HCT116 (cell line): Measurements from ENCODE around the gene BEND3. TPM values are rescaled to one million over a fixed set of nuclear protein-coding genes. Genes with fewer than 3 reads are reported as not detected.

Experiments
- ATAC-seq: fragments of 200-7000 bp; cut with Tn5 transposase; 2 replicates; pipeline ENCODE4 v1.9.1; 2020; ENCODE audit warnings: mild to moderate bottlenecking, moderate library complexity
- BruUV-seq: library from RNA; stranded (reverse); fragments of 400-500 nt; replicated peaks from 2 replicates; lab custom pipeline; 2021; lab: Mats Ljungman, UMichigan
- CTCF ChIA-PET: fragments of 300-600 bp; sonication (Branson Sonifier 250); formaldehyde crosslinking; loops from one replicate; lab custom pipeline; 2021; ENCODE audit warnings: antibody characterized with exemption; lab: Charles Lee
- POLR2A ChIA-PET: fragments of 300-600, 350-600 bp; sonication (Branson Sonifier 250); formaldehyde crosslinking; loops from one replicate; lab custom pipeline; 2021; ENCODE audit warnings: antibody characterized with exemption; lab: Charles Lee
- RAD21 ChIA-PET, 2 experiments: fragments of 300-600 bp; sonication (Branson Sonifier 250); formaldehyde crosslinking; loops; one replicate each; lab custom pipeline; 2023; ENCODE audit warnings: low total read pairs in 2 of 2; ENCODE audit not compliant: uncharacterized antibody in 2 of 2, unreplicated experiment in 2 of 2, low non-redundant PET in 1 of 2; lab: Charles Lee
- DNase-seq: peaks from one replicate; pipeline ENCODE4 v3.0.0-alpha.2; 2010; ENCODE audit warnings: low read depth, low spot score
- H2AFZ ChIP-seq: fragments of 200-600 bp; shearing (Covaris generic), sonication (generic); 2 replicates; pipeline ENCODE4 v1.6.1; 2017; ENCODE audit warnings: low read depth, mixed run types, mixed read lengths, antibody characterized with exemption, low read length; ENCODE audit not compliant: poor library complexity, severe bottlenecking
- H3K27ac ChIP-seq: 2 replicates; pipeline ENCODE4 v1.5.1; 2012; ENCODE audit warnings: low read depth, low read length
- H3K27me3 ChIP-seq: fragments of 200-600 bp; sonication (generic); 2 replicates; pipeline ENCODE4 v1.6.1; 2016; ENCODE audit warnings: mixed run types, low read length, mixed read lengths; ENCODE audit not compliant: insufficient read depth
- H3K36me3 ChIP-seq, 2 experiments: fragments of 200-500 bp in 1 of 2; fragments of 200-600 bp in 1 of 2; sonication (Bioruptor generic) in 1 of 2; sonication (generic) in 1 of 2; 2 replicates each; pipeline versions ENCODE4 v1.5.1 to v1.6.1; 2014 to 2016; ENCODE audit warnings: low read length in 2 of 2, inconsistent platforms in 1 of 2, mixed read lengths in 1 of 2, mixed run types in 1 of 2; ENCODE audit not compliant: insufficient read depth in 2 of 2, control insufficient read depth in 1 of 2
- H3K4me1 ChIP-seq, 2 experiments: fragments of 200-600 bp in 1 of 2; sonication (generic) in 1 of 2; 2 replicates each; pipeline versions ENCODE4 v1.5.1 to v1.6.1; 2012 to 2017; ENCODE audit warnings: low read length in 2 of 2, inconsistent platforms in 1 of 2, mild to moderate bottlenecking in 1 of 2, mixed read lengths in 1 of 2, mixed run types in 1 of 2, moderate library complexity in 1 of 2; ENCODE audit not compliant: insufficient read depth in 2 of 2, control insufficient read depth in 1 of 2
- H3K4me2 ChIP-seq: fragments of 200-600 bp; sonication (generic); 2 replicates; pipeline ENCODE4 v1.6.1; 2017; ENCODE audit warnings: mixed run types, low read length, mixed read lengths
- H3K4me3 ChIP-seq, 2 experiments: fragments of 200-600 bp in 1 of 2; sonication (generic) in 1 of 2; replicated peaks in 1 of 2; 2 replicates each; pipeline ENCODE4 v1.5.1; 2011 to 2016; ENCODE audit warnings: low read length in 2 of 2, control low read depth in 1 of 2, low read depth in 1 of 2, mild to moderate bottlenecking in 1 of 2, mixed read lengths in 1 of 2, mixed run types in 1 of 2
- H3K79me2 ChIP-seq: fragments of 200-600 bp; sonication (generic); 2 replicates; pipeline ENCODE4 v1.6.1; 2017; ENCODE audit warnings: mild to moderate bottlenecking, mixed run types, low read length, moderate library complexity, mixed read lengths; ENCODE audit not compliant: insufficient read depth
- H3K9ac ChIP-seq: fragments of 200-600 bp; sonication (generic); 2 replicates; pipeline ENCODE4 v1.6.1; 2016; ENCODE audit warnings: low read length, mixed read lengths
- H3K9me2 ChIP-seq: fragments of 200-600 bp; sonication (generic), shearing (Covaris generic); 2 replicates; pipeline ENCODE4 v1.6.1; 2017; ENCODE audit warnings: mixed run types, mild to moderate bottlenecking, moderate library complexity; ENCODE audit not compliant: insufficient read depth
- H3K9me3 ChIP-seq, 2 experiments: fragments of 200-500 bp in 1 of 2; fragments of 200-600 bp in 1 of 2; sonication (Bioruptor generic) in 1 of 2; sonication (generic) in 1 of 2; 2 replicates each; pipeline ENCODE4 v1.6.1; 2014 to 2017; ENCODE audit warnings: low read length in 2 of 2, mixed read lengths in 2 of 2, inconsistent platforms in 1 of 2, low read depth in 1 of 2, mild to moderate bottlenecking in 1 of 2, mixed run types in 1 of 2, moderate library complexity in 1 of 2; ENCODE audit not compliant: control insufficient read depth in 1 of 2, insufficient read depth in 1 of 2
- H4K20me1 ChIP-seq: fragments of 200-600 bp; sonication (generic), shearing (Covaris generic); 2 replicates; pipeline ENCODE4 v1.6.1; 2017; ENCODE audit warnings: mixed run types, mild to moderate bottlenecking, moderate library complexity; ENCODE audit not compliant: insufficient read depth
- CBX3 ChIP-seq: IDR thresholded peaks from 2 replicates; pipeline ENCODE4 v1.6.1; 2012; ENCODE audit warnings: low read depth
- CEBPB ChIP-seq: IDR thresholded peaks from 2 replicates; pipeline ENCODE4 v1.6.1; 2012; ENCODE audit warnings: low read depth
- EGR1 ChIP-seq: IDR thresholded peaks from 2 replicates; pipeline ENCODE4 v1.6.1; 2012; ENCODE audit warnings: low read depth
- EZH2 ChIP-seq: fragments of 200-600 bp; sonication (generic); IDR thresholded peaks from 2 replicates; pipeline ENCODE4 v1.6.1; 2017; ENCODE audit warnings: antibody characterized with exemption, mixed run types
- FOSL1 ChIP-seq: IDR thresholded peaks from 2 replicates; pipeline ENCODE4 v1.6.1; 2012; ENCODE audit warnings: low read depth
- JUND ChIP-seq: IDR thresholded peaks from 2 replicates; pipeline ENCODE4 v1.6.1; 2012
- SP1 ChIP-seq: IDR thresholded peaks from 2 replicates; pipeline ENCODE4 v1.6.1; 2012; ENCODE audit warnings: low read depth
- SRF ChIP-seq: IDR thresholded peaks from 2 replicates; pipeline ENCODE4 v1.6.1; 2012; ENCODE audit warnings: low read depth
- TCF7L2 ChIP-seq: IDR thresholded peaks from 2 replicates; pipeline ENCODE4 v1.7.0; 2011; ENCODE audit warnings: borderline replicate concordance, inconsistent platforms; ENCODE audit not compliant: insufficient read depth, insufficient read length; ENCODE audit errors: extremely low read depth
- ZFX ChIP-seq: fragments of 450-650 bp; IDR thresholded peaks from 2 replicates; pipeline ENCODE4 v1.6.1; 2017
- ZNF274 ChIP-seq: fragments of 200-500 bp; sonication (Bioruptor generic); IDR thresholded peaks from 2 replicates; pipeline ENCODE4 v1.6.1; 2014; ENCODE audit warnings: mild to moderate bottlenecking, low read depth, low read length, inconsistent platforms
- intact Hi-C: fragments of 100-400 bp; cut with micrococcal nuclease; formaldehyde crosslinking; loops from 2 replicates; pipeline ENCODE4 v1.10.0; 2022
- total RNA-seq: library from RNA; stranded (reverse); gene quantifications from one replicate; pipeline ENCODE4 v1.2.1, GENCODE V29; 2021; ENCODE audit not compliant: unreplicated experiment
- TF ChIP-seq, protein P1 (sequence below): IDR thresholded peaks from 2 replicates; pipeline ENCODE4 v1.6.1; 2012
- TF ChIP-seq, protein P2 (sequence below), 3 experiments: fragments of 200-600 bp in 1 of 3; sonication (generic) in 1 of 3; IDR thresholded peaks in 2 of 3; conservative IDR thresholded peaks in 1 of 3; 2 replicates each; pipeline ENCODE4 v1.5.1; 2012 to 2017; ENCODE audit warnings: low read depth in 2 of 3, low read length in 2 of 3, antibody characterized with exemption in 1 of 3, borderline replicate concordance in 1 of 3, control low read depth in 1 of 3, mild to moderate bottlenecking in 1 of 3, mixed read lengths in 1 of 3, mixed run types in 1 of 3, moderate library complexity in 1 of 3; ENCODE audit not compliant: insufficient read depth in 1 of 3
- TF ChIP-seq, protein P3 (sequence below): IDR thresholded peaks from 2 replicates; pipeline ENCODE4 v1.6.1; 2012; ENCODE audit warnings: low read depth
- TF ChIP-seq, protein P4 (sequence below): IDR thresholded peaks from 2 replicates; pipeline ENCODE4 v1.6.1; 2012
- TF ChIP-seq, protein P5 (sequence below): IDR thresholded peaks from 2 replicates; pipeline ENCODE4 v1.6.1; 2011; ENCODE audit warnings: mild to moderate bottlenecking, low read length, moderate library complexity; ENCODE audit not compliant: insufficient replicate concordance; ENCODE audit errors: extremely low read depth

Gene BEND3
- total RNA-seq, 1 experiment from 2014 or later = 6.3 TPM

DNA sequence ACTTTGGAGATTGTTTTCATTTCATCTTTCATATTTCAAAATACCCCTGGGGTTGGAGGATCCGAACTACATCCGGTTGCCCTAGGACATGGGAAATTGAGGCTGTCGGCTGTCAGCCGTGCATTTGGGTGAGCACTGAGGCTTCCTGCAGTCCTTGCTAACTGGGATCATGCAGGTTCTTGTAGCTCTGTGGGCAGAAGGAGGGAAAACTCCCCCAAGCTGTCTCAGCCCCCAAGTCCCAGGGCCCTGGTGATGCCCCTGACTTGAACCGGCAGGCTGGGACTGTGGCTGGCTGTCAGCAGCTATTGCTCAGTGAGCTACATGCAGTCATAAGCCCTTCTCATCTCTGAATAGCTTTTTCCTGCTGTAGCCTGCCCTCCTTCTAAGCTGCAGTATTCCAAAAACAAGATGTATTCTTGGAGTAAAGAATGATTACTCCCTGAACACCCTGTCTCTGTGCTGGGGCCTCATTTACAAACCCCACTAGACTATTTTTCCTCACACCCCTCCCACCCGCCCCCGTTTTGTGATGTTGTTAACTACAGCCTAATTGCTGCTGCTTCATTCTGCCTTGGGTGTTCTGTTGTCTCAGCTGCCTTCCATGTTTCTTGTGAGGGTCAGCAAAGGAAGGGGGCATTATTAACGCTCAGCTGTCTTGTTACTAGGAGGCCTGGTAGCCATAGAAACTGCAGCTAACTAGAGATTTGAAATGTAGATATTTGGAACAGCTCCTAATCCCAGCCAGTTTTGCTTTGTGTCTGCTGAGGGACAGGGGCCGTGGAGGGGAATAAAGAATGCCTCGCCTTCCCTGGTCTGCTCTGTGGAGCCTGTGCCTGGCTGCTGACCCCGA lies 69.3 kb downstream of the BEND3 start:
- Histone ChIP-seq H2AFZ (no peak overlapping the region), H3K36me3 (no peaks in the 10 kb centered on the region), H3K27ac (no peak overlapping the region), H3K9ac (no peak overlapping the region), H3K27me3 (no peaks in the 10 kb centered on the region), H3K4me2 (no peak overlapping the region), H3K4me3 (no peak overlapping the region), H4K20me1 (no peaks in the 10 kb centered on the region), H3K9me3 (no peaks in the 10 kb centered on the region), H3K79me2 (no peaks in the 10 kb centered on the region), H3K9me2 (no peaks in the 10 kb centered on the region), H3K4me1 (no peaks in the 10 kb centered on the region)
- no peak for DNase-seq
- ChIA-PET CTCF (no interaction called here), POLR2A (interaction anchor here (0.6 kb wide), 1 partner anchor 395 kb away, joined by 4 read pairs; no protein-coding TSS in a partner anchor), RAD21 (no interaction called here)
- no peak for ATAC-seq
- intact Hi-C loops = no loop called here
- no TSS peak for BruUV-seq
- TF ChIP-seq, protein P1, sequence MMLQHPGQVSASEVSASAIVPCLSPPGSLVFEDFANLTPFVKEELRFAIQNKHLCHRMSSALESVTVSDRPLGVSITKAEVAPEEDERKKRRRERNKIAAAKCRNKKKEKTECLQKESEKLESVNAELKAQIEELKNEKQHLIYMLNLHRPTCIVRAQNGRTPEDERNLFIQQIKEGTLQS = no peak
- TF ChIP-seq, protein P2, sequence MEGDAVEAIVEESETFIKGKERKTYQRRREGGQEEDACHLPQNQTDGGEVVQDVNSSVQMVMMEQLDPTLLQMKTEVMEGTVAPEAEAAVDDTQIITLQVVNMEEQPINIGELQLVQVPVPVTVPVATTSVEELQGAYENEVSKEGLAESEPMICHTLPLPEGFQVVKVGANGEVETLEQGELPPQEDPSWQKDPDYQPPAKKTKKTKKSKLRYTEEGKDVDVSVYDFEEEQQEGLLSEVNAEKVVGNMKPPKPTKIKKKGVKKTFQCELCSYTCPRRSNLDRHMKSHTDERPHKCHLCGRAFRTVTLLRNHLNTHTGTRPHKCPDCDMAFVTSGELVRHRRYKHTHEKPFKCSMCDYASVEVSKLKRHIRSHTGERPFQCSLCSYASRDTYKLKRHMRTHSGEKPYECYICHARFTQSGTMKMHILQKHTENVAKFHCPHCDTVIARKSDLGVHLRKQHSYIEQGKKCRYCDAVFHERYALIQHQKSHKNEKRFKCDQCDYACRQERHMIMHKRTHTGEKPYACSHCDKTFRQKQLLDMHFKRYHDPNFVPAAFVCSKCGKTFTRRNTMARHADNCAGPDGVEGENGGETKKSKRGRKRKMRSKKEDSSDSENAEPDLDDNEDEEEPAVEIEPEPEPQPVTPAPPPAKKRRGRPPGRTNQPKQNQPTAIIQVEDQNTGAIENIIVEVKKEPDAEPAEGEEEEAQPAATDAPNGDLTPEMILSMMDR (IDR thresholded peaks at IDR 0.05 in 2 of 3, conservative IDR thresholded peaks at IDR 0.05 in 1 of 3; ENCODE audit: borderline replicate concordance in 1 of 3, insufficient read depth in 1 of 3, low read depth in 2 of 3, low read length in 2 of 3) = no peak
- TF ChIP-seq EGR1 (no peak), SRF (no peak), TCF7L2 (no peak), JUND (no peak), CBX3 (no peak), CEBPB (no peak), ZFX (no peak), SP1 (no peak), ZNF274 (no peak), EZH2 (no peak), FOSL1 (no peak)
- TF ChIP-seq, protein P3, sequence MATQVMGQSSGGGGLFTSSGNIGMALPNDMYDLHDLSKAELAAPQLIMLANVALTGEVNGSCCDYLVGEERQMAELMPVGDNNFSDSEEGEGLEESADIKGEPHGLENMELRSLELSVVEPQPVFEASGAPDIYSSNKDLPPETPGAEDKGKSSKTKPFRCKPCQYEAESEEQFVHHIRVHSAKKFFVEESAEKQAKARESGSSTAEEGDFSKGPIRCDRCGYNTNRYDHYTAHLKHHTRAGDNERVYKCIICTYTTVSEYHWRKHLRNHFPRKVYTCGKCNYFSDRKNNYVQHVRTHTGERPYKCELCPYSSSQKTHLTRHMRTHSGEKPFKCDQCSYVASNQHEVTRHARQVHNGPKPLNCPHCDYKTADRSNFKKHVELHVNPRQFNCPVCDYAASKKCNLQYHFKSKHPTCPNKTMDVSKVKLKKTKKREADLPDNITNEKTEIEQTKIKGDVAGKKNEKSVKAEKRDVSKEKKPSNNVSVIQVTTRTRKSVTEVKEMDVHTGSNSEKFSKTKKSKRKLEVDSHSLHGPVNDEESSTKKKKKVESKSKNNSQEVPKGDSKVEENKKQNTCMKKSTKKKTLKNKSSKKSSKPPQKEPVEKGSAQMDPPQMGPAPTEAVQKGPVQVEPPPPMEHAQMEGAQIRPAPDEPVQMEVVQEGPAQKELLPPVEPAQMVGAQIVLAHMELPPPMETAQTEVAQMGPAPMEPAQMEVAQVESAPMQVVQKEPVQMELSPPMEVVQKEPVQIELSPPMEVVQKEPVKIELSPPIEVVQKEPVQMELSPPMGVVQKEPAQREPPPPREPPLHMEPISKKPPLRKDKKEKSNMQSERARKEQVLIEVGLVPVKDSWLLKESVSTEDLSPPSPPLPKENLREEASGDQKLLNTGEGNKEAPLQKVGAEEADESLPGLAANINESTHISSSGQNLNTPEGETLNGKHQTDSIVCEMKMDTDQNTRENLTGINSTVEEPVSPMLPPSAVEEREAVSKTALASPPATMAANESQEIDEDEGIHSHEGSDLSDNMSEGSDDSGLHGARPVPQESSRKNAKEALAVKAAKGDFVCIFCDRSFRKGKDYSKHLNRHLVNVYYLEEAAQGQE = no peak
- TF ChIP-seq, protein P4, sequence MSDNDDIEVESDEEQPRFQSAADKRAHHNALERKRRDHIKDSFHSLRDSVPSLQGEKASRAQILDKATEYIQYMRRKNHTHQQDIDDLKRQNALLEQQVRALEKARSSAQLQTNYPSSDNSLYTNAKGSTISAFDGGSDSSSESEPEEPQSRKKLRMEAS = no peak
- TF ChIP-seq, protein P5, sequence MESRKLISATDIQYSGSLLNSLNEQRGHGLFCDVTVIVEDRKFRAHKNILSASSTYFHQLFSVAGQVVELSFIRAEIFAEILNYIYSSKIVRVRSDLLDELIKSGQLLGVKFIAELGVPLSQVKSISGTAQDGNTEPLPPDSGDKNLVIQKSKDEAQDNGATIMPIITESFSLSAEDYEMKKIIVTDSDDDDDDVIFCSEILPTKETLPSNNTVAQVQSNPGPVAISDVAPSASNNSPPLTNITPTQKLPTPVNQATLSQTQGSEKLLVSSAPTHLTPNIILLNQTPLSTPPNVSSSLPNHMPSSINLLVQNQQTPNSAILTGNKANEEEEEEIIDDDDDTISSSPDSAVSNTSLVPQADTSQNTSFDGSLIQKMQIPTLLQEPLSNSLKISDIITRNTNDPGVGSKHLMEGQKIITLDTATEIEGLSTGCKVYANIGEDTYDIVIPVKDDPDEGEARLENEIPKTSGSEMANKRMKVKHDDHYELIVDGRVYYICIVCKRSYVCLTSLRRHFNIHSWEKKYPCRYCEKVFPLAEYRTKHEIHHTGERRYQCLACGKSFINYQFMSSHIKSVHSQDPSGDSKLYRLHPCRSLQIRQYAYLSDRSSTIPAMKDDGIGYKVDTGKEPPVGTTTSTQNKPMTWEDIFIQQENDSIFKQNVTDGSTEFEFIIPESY = no peak
